ENCODE results near the gene METTL2B. TPM values are rescaled to one million over a fixed set of nuclear protein-coding genes. Genes with fewer than 3 reads are reported as not detected.

The METTL2B gene
- total RNA-seq, 1 experiment from 2014 or later, result 30.0 TPM

DNA sequence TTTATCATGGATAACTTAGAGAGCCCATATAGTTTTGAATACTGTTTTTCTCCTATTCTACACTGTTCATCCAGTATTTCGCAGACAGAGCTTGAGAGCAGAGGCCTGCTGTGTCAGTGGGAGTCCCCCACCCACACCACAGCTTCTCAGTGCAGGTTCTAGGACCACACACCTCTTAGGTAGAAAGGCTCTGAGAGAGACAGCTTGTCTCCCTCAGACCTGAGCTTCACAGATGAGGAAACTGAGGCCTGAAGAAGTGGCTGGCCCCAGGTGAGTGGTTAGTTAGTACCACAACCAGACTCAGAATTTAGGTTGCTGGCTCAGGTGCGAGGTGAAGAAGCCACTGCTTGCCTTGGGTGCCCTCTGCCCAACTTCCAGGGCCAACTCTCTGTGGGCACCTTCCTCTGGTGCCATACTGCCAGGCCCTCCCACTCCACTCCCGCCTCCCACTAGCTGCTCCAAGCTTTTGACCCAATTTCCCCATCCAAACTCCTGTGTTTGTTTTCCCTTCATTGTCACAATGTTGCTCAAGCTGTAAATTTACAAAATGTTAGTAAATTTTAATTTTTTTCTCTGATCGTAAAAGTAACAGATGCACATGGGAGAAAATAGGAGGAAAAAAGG, 28.5 kb upstream of the METTL2B start:
- Mint-ChIP-seq H3K36me3 (ENCODE audit: insufficient read depth, unreplicated experiment) (no peaks in the 10 kb centered on the region), H3K27ac (ENCODE audit: unreplicated experiment) (no peak overlapping the region), H3K4me3 (ENCODE audit: low read depth, unreplicated experiment) (no peak overlapping the region), H3K4me1 (ENCODE audit: low read depth, unreplicated experiment) (peaks cover 24% of the 10 kb centered on the region), H3K27me3 (ENCODE audit: unreplicated experiment) (peaks cover 12% of the 10 kb centered on the region), H3K9me3 (ENCODE audit: low read depth, unreplicated experiment) (no peaks in the 10 kb centered on the region)
- intact Hi-C loops (cut with micrococcal nuclease; ENCODE audit: unreplicated experiment), result no loop called here
- TF ChIP-seq, protein P1, sequence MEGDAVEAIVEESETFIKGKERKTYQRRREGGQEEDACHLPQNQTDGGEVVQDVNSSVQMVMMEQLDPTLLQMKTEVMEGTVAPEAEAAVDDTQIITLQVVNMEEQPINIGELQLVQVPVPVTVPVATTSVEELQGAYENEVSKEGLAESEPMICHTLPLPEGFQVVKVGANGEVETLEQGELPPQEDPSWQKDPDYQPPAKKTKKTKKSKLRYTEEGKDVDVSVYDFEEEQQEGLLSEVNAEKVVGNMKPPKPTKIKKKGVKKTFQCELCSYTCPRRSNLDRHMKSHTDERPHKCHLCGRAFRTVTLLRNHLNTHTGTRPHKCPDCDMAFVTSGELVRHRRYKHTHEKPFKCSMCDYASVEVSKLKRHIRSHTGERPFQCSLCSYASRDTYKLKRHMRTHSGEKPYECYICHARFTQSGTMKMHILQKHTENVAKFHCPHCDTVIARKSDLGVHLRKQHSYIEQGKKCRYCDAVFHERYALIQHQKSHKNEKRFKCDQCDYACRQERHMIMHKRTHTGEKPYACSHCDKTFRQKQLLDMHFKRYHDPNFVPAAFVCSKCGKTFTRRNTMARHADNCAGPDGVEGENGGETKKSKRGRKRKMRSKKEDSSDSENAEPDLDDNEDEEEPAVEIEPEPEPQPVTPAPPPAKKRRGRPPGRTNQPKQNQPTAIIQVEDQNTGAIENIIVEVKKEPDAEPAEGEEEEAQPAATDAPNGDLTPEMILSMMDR (IDR thresholded peaks at IDR 0.05; ENCODE audit: unreplicated experiment), result no peak
- no peak for DNase-seq
- CTCF ChIA-PET, result no interaction called here
- BruUV-seq (replicated peaks), result no TSS peak

DNA sequence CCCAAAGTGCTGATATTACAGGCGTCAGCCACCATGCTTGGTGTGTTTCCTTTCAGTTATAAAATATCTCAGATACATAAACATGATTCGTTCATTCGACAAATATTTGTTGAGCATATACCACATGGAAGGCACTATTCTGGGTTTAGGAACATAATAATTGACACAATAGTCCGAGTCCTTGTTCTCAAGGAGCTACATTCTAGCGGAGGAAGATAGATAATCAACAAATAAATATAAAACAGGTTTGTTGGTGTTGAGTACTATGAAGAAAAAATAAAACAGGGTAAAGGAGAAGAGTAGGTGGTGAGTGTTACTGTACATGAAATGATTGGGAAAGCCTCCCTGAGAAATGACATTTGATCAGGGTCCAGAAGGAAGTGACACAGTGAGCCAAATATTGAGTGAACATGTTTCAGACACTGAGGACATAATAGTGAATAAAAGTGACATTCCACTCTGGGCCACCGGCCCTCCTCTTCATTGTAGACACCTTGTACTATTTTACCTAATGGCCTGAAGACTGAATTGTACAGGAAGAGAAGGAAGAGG, 27.7 kb upstream of the METTL2B start:
- no TSS peak for BruUV-seq (replicated peaks)
- peaks cover 14% of the 10 kb centered on the region for H3K27me3 Mint-ChIP-seq (ENCODE audit: unreplicated experiment)

DNA sequence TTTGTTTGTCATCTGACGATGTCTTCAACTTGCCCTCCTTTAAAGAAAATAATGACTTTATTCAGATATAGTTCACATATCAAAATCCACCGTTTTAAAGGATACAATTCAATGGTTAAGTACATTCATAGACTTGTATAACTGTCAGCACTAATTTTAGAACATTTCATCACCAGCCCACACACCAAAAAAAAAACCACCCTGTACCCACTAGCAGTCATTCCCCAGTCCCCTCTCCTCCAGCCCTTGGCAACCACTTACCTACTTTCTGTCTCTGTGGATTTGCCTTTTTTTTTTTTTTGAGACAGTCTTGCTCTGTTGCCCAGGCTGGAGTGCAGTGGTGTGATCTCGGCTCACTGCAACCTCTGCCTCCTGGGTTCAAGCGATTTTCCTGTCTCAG, 26.1 kb upstream of the METTL2B start:
- Mint-ChIP-seq H3K27me3 (ENCODE audit: unreplicated experiment) (peaks cover 14% of the 10 kb centered on the region), H3K4me3 (ENCODE audit: low read depth, unreplicated experiment) (no peak overlapping the region), H3K27ac (ENCODE audit: unreplicated experiment) (no peak overlapping the region), H3K9me3 (ENCODE audit: low read depth, unreplicated experiment) (no peaks in the 10 kb centered on the region), H3K36me3 (ENCODE audit: insufficient read depth, unreplicated experiment) (peaks cover 6% of the 10 kb centered on the region), H3K4me1 (ENCODE audit: low read depth, unreplicated experiment) (peaks cover 13% of the 10 kb centered on the region)
- TF ChIP-seq, protein P1 (IDR thresholded peaks at IDR 0.05; ENCODE audit: unreplicated experiment), result no peak
- intact Hi-C loops (cut with micrococcal nuclease; ENCODE audit: unreplicated experiment), result no loop called here
- BruUV-seq (replicated peaks), result no TSS peak
- no peak for DNase-seq
- CTCF ChIA-PET, result no interaction called here

More for the DNA sequence above, 27.7 kb upstream of the METTL2B start:
- intact Hi-C loops (cut with micrococcal nuclease; ENCODE audit: unreplicated experiment), result no loop called here
- Mint-ChIP-seq H3K9me3 (ENCODE audit: low read depth, unreplicated experiment) (no peaks in the 10 kb centered on the region), H3K4me1 (ENCODE audit: low read depth, unreplicated experiment) (peaks cover 17% of the 10 kb centered on the region), H3K36me3 (ENCODE audit: insufficient read depth, unreplicated experiment) (no peaks in the 10 kb centered on the region), H3K4me3 (ENCODE audit: low read depth, unreplicated experiment) (no peak overlapping the region), H3K27ac (ENCODE audit: unreplicated experiment) (no peak overlapping the region)
- CTCF ChIA-PET, result interaction anchor here (0.6 to 0.9 kb wide), 2 partner anchors 11 to 16 kb away, joined by 3 read pairs; no protein-coding TSS in a partner anchor
- TF ChIP-seq, protein P1 (IDR thresholded peaks at IDR 0.05; ENCODE audit: unreplicated experiment), result no peak
- DNase-seq, result no peak

DNA sequence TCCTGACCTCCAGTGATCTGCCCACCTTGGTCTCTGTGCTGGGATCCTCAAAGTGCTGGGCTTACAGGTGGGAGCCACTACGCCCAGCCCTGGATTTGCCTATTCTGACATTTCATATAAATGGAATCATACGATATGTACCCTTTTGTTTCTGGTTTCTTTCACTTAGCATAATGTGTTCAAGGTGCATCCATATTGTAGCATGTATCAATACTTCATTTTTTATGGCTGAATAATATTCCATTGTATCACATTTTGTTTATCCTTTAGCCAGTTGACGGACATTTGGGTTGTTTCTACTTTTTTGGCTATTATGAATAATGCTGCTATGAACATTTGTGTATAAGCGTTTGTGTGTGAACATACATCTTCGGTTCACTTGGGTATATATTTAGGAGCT, 25.6 kb upstream of the METTL2B start:
- TF ChIP-seq, protein P1 (IDR thresholded peaks at IDR 0.05; ENCODE audit: unreplicated experiment), result no peak
- CTCF ChIA-PET, result no interaction called here
- Mint-ChIP-seq H3K27ac (ENCODE audit: unreplicated experiment) (no peak overlapping the region), H3K27me3 (ENCODE audit: unreplicated experiment) (peaks cover 14% of the 10 kb centered on the region), H3K4me3 (ENCODE audit: low read depth, unreplicated experiment) (no peak overlapping the region), H3K36me3 (ENCODE audit: insufficient read depth, unreplicated experiment) (peaks cover 11% of the 10 kb centered on the region), H3K4me1 (ENCODE audit: low read depth, unreplicated experiment) (peaks cover 14% of the 10 kb centered on the region), H3K9me3 (ENCODE audit: low read depth, unreplicated experiment) (no peaks in the 10 kb centered on the region)
- BruUV-seq (replicated peaks), result no TSS peak
- intact Hi-C loops (cut with micrococcal nuclease; ENCODE audit: unreplicated experiment), result no loop called here
- no peak for DNase-seq
